HepG2 (cell line): Measurements from ENCODE around the gene ABHD17B. TPM values are rescaled to one million over a fixed set of nuclear protein-coding genes. Genes with fewer than 3 reads are reported as not detected.

Experiments used
- ATAC-seq: fragments of 200-7000 bp; cut with Tn5 transposase; 3 replicates; pipeline ENCODE4 v1.9.1; 2020; ENCODE audit warnings: mild to moderate bottlenecking, moderate library complexity
- BruUV-seq: library from RNA; stranded (reverse); fragments of 400-500 nt; replicated peaks from 2 replicates; lab custom pipeline; 2021; lab: Mats Ljungman, UMichigan
- CTCF ChIA-PET: fragments of 300-600 bp; formaldehyde crosslinking; extraction: SDS; loops from one replicate; lab custom pipeline; 2021; ENCODE audit warnings: low total read pairs, inconsistent platforms, low intra/inter-chr PET ratio; lab: Yijun Ruan, JAX
- POLR2A ChIA-PET: fragments of 350-600 bp; sonication (Branson Sonifier 250); formaldehyde crosslinking; loops from one replicate; lab custom pipeline; 2020; ENCODE audit warnings: antibody characterized with exemption, inconsistent platforms; lab: Yijun Ruan, JAX
- DNase-seq: peaks from one replicate; pipeline ENCODE4 v3.0.0-alpha.2; 2015; ENCODE audit warnings: low spot score
- FAIRE-seq: peaks from 3 replicates; lab custom pipeline; 2011; peaks lifted over from hg19 to GRCh38; lab: Jason Lieb, UNC
- H2AFZ ChIP-seq: one replicate; pipeline ENCODE4 v1.6.1; 2011; ENCODE audit warnings: low read length, inconsistent platforms
- H3K27ac ChIP-seq: fragments of 300-600 bp; 3 replicates; pipeline ENCODE4 v1.8.0; 2011; ENCODE audit warnings: mixed run types, mild to moderate bottlenecking, mixed read lengths, low read length, inconsistent platforms; ENCODE audit not compliant: insufficient read depth; ENCODE audit errors: extremely low read length
- H3K27me3 ChIP-seq, 2 experiments: fragments of 200-600 bp in 1 of 2; 2 replicates in 1 of 2; 3 replicates in 1 of 2; pipeline versions ENCODE4 v1.6.0 to v1.8.0; 2011; ENCODE audit warnings: low read length in 2 of 2, mild to moderate bottlenecking in 2 of 2, moderate library complexity in 2 of 2, inconsistent platforms in 1 of 2; ENCODE audit not compliant: insufficient read depth in 2 of 2, control insufficient read depth in 1 of 2
- H3K36me3 ChIP-seq, 2 experiments: fragments of 200-600 bp in 1 of 2; replicated peaks in 1 of 2; 2 replicates in 1 of 2; 3 replicates in 1 of 2; pipeline versions ENCODE4 v1.5.1 to v1.8.0; 2011; ENCODE audit warnings: low read length in 2 of 2, inconsistent platforms in 1 of 2; ENCODE audit not compliant: insufficient read depth in 2 of 2, control insufficient read depth in 1 of 2
- H3K4me1 ChIP-seq: 2 replicates; pipeline ENCODE4 v1.5.1; 2012; ENCODE audit warnings: low read length, inconsistent platforms; ENCODE audit not compliant: insufficient read depth
- H3K4me2 ChIP-seq: 2 replicates; pipeline ENCODE4 v1.6.0; 2011; ENCODE audit warnings: low read depth, low read length, inconsistent platforms
- H3K4me3 ChIP-seq, 3 experiments: fragments of 200-600 bp in 1 of 3; sonication (generic), shearing (Covaris generic) in 1 of 3; replicated peaks in 1 of 3; 2 replicates each; pipeline ENCODE4 v1.5.1; 2011 to 2016; ENCODE audit warnings: low read length in 3 of 3, inconsistent platforms in 2 of 3, low read depth in 2 of 3, mild to moderate bottlenecking in 2 of 3, control low read depth in 1 of 3, mixed read lengths in 1 of 3; ENCODE audit not compliant: insufficient read depth in 1 of 3
- H3K79me2 ChIP-seq: one replicate; pipeline ENCODE4 v1.6.1; 2011; ENCODE audit warnings: low read length, inconsistent platforms; ENCODE audit not compliant: insufficient read depth
- H3K9ac ChIP-seq: 2 replicates; pipeline ENCODE4 v1.6.0; 2011; ENCODE audit warnings: mild to moderate bottlenecking, low read depth, low read length, inconsistent platforms; ENCODE audit not compliant: insufficient read depth
- H3K9me3 ChIP-seq: 2 replicates; pipeline ENCODE4 v1.5.1; 2012; ENCODE audit warnings: mild to moderate bottlenecking, low read length
- H4K20me1 ChIP-seq: 2 replicates; pipeline ENCODE4 v1.6.0; 2011; ENCODE audit warnings: inconsistent platforms, mild to moderate bottlenecking, low read length, moderate library complexity; ENCODE audit not compliant: insufficient read depth
- ARID5B ChIP-seq: IDR thresholded peaks from 2 replicates; pipeline ENCODE4 v1.4.0; 2020; ENCODE audit warnings: mild to moderate bottlenecking, missing genetic modification reagents
- ASH2L ChIP-seq: fragments of 300-600, 200-600 bp; sonication (generic); IDR thresholded peaks from 2 replicates; pipeline ENCODE4 v1.7.0; 2017; ENCODE audit warnings: low read depth, mild to moderate bottlenecking, moderate library complexity, mixed read lengths, low read length; ENCODE audit not compliant: insufficient read length
- ELK4 ChIP-seq: sonication (generic); formaldehyde crosslinking; IDR thresholded peaks from 2 replicates; pipeline ENCODE4 v1.9.0; 2021; ENCODE audit warnings: missing genetic modification reagents, borderline replicate concordance
- NFE2L2 ChIP-seq: fragments of 150-350 bp; IDR thresholded peaks from 2 replicates; pipeline ENCODE4 v1.6.1; 2014; ENCODE audit warnings: low read length
- THAP7 ChIP-seq: sonication (generic); formaldehyde crosslinking; IDR thresholded peaks from 2 replicates; pipeline ENCODE4 v1.8.1; 2023; ENCODE audit warnings: mild to moderate bottlenecking, missing genetic modification reagents
- XRCC5 ChIP-seq: fragments of 200-400 bp; formaldehyde crosslinking; optimal IDR thresholded peaks from 2 replicates; pipeline ENCODE3; 2017; ENCODE audit warnings: mild to moderate bottlenecking, low read length
- ZNF20 ChIP-seq: sonication (generic); formaldehyde crosslinking; IDR thresholded peaks from 2 replicates; pipeline ENCODE4 v1.4.0; 2020; ENCODE audit warnings: mild to moderate bottlenecking, moderate library complexity, missing genetic modification reagents
- ZNF205 ChIP-seq: IDR thresholded peaks from 2 replicates; pipeline ENCODE4 v1.6.1; 2018; ENCODE audit warnings: missing biosample characterization, missing genetic modification reagents
- ZNF432 ChIP-seq: sonication (generic); formaldehyde crosslinking; IDR thresholded peaks from 2 replicates; pipeline ENCODE4 v1.5.0; 2020; ENCODE audit warnings: missing genetic modification reagents, mild to moderate bottlenecking, borderline replicate concordance
- ZNF816 ChIP-seq: sonication (generic); formaldehyde crosslinking; IDR thresholded peaks from 2 replicates; pipeline ENCODE4 v1.8.0; 2022; ENCODE audit warnings: missing genetic modification reagents, mild to moderate bottlenecking, borderline replicate concordance
- in situ Hi-C: cut with HindIII; loops from 2 replicates; pipeline ENCODE4 v1.10.0; 2017; ENCODE audit warnings: low pct_unique_long_range_greater_than_20kb; ENCODE audit not compliant: extremely low pct_ligation_motif_present
- intact Hi-C: fragments of 100-400 bp; cut with micrococcal nuclease; formaldehyde crosslinking; loops from one replicate; pipeline ENCODE4 v1.10.0; 2022; ENCODE audit not compliant: unreplicated experiment
- polyA plus RNA-seq, 8 experiments: library from polyadenylated mRNA; depleted of rRNA in 3 of 8; stranded (reverse) in 7 of 8; unstranded in 1 of 8; fragments of >200 nt; fragmentation: Illumina TruSeq in 4 of 8; extraction: Trizol in 4 of 8; gene quantifications; 2 replicates each; pipeline versions ENCODE4 v1.2.1 to v1.2.3, GENCODE V29; 2011 to 2016; ENCODE audit warnings: low read depth in 4 of 8, missing spikeins in 1 of 8, mixed read lengths in 1 of 8; ENCODE audit not compliant: insufficient read depth in 1 of 8
- total RNA-seq, 5 experiments: library from RNA; depleted of rRNA; stranded (reverse); fragments of >200 nt; fragmentation: Illumina TruSeq; extraction: Trizol; gene quantifications; 2 replicates each; pipeline ENCODE4 v1.2.3, GENCODE V29; 2016; ENCODE audit warnings: low read depth in 1 of 5

The ABHD17B gene
- total and polyA plus RNA-seq, 2 of the 13 experiments (the other 11 are each of a cell fraction or from before 2014, with no cell fraction given) = 11.3 to 22.0 TPM

DNA sequence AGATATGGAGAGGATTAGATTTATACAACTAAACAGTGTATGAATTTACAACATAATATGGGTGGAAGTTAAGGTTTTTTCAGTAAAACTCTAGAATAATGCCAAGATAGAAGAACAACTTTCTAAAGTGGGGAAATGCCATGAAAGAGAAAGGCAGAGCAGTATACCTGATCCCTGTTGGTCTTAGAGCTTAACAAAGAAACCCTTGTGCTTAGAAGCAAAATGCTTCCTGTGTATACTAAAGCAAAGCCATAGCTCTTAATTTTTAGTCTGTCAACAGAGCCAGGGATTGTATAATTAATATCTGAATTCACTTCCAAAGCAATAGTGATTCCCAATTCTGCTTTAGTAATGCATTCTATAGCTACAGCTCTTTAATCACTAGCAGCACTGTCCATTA is 14.8 kb upstream of the ABHD17B start:
- intact Hi-C loops = no loop called here
- FAIRE-seq (no peak), DNase-seq (peak; percentile 35), ATAC-seq (peak; percentile 79)
- ChIA-PET POLR2A (interaction anchor here (2.7 kb wide), 1 partner anchor 14 kb away, joined by 9 read pairs; the partner anchor contains the start of genes ABHD17B and C9orf85), CTCF (no interaction called here)
- peak overlapping the region; percentile 22 for H3K27ac ChIP-seq
- H4K20me1 ChIP-seq = no peaks in the 10 kb centered on the region
- no peaks in the 10 kb centered on the region for H3K9me3 ChIP-seq
- H3K4me3 ChIP-seq = no peak overlapping the region
- H3K4me2 ChIP-seq = peak overlapping the region; percentile 44; the same call in 1 of the 2 replicates
- TF ChIP-seq ARID5B (CRISPR knock-in tag) = 0 out of 2 replicates have a peak, but pooled peaks have one; percentile 16
- TF ChIP-seq XRCC5 = no peak
- no peak for TF ChIP-seq THAP7 (CRISPR knock-in tag)
- peak; percentile 18 for TF ChIP-seq ASH2L
- no peak for TF ChIP-seq ZNF432 (CRISPR knock-in tag)
- no peak for TF ChIP-seq ZNF20 (CRISPR knock-in tag)
- no peak for TF ChIP-seq NFE2L2
- no peak for TF ChIP-seq ELK4
- no peak for TF ChIP-seq ZNF816 (CRISPR knock-in tag)
- no peak for TF ChIP-seq ZNF205 (CRISPR knock-in tag)
- peaks cover 36% of the 10 kb centered on the region for H3K79me2 ChIP-seq
- no peak overlapping the region for H2AFZ ChIP-seq
- no peaks in the 10 kb centered on the region; a peak in 1 of 5 replicates for H3K36me3 ChIP-seq
- no peak overlapping the region for H3K9ac ChIP-seq
- H3K27me3 ChIP-seq = no peaks in the 10 kb centered on the region
- H3K4me1 ChIP-seq = peaks cover 38% of the 10 kb centered on the region
- in situ Hi-C loops = no loop called here
- no TSS peak for BruUV-seq
